GM15510 (cell line): ENCODE data around the gene LAMA1.

Experiments used
- POLR2A ChIP-seq: IDR thresholded peaks from 3 replicates; pipeline ENCODE4 v1.6.1; 2011; ENCODE audit warnings: borderline replicate concordance; ENCODE audit not compliant: insufficient read length; ENCODE audit errors: extremely low read depth

LAMA1 gene

GRCh38 chr18:6994771-6995430 is 122.7 kb downstream of the LAMA1 start:
- no peak for TF ChIP-seq POLR2A

DNA sequence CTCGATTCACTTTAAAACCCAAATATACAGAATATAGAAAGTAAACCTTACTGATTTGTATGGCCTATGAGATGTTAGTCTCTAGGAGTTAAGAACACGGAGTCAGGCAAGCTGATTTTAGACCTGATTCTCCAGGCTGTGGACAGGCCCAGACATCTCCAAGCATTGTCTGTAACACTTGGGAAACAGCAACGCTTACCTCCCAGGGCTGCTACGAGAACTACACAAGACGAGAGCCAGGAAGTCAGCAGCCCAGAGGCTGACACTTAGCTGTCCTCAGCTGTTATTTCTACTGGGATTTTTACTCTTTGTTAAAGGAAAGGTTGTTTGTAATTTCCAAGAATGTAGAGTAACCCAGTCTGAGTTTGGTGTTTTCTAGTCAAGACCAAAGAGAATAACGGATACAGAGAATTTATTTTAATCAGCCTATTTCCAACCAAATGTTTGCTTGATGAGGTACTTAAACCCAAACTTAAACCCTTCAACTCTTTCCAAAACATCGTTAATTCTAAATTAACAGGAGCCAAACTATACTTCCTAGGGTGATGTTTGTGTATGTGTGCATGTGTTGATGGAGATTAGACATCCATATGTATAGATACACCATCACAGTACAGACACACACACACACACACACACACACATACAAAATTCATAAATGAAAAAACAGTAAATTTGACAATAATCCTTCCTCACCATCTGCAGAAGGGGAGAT is 123.4 kb downstream of the LAMA1 start:
- TF ChIP-seq POLR2A = no peak

- no peak for TF ChIP-seq POLR2A
These were observed 124.8 kb downstream of the LAMA1 start for GRCh38 chr18:6992761-6993160.

DNA sequence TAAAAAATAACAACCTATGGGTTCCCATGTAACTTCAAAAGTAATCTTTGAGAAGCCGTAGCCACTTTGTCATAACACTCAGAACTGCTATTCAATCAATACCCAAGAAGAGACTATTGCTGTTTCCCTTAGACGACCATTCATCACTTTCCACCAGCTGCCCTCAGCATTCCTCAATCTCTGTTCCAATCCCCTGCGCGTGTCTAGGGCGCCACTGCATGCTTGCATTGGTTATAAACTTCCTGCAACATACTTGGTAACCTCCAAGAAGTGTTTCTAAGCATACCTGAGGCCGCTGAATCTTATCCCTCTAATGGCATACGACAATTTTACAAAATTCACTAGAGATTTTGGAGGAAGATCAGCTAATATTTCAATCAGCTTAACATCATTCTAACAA is 134.2 kb downstream of the LAMA1 start:
- no peak for TF ChIP-seq POLR2A

- no peak for TF ChIP-seq POLR2A
These were observed 135.2 kb downstream of the LAMA1 start for GRCh38 chr18:6982398-6982797.

DNA sequence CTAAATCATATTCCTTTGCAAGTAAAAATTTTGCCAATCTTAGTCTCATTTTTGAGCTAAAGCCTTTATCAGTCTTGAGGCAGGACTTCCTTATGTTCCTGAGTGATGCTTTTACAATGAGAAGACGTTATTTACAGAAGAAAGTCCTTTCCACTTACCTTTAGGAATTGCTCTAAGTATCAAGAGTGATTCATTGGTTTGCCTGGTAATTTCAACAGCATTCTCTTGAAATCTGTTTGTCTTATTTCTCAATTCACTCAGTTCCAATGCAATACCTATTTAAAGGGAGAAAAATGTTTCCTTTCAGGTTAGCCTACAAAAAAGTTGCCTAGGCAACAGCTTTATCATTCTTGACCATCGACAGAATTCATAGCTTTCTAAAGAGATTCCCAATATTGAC is 137.2 kb downstream of the LAMA1 start:
- no peak for TF ChIP-seq POLR2A

DNA sequence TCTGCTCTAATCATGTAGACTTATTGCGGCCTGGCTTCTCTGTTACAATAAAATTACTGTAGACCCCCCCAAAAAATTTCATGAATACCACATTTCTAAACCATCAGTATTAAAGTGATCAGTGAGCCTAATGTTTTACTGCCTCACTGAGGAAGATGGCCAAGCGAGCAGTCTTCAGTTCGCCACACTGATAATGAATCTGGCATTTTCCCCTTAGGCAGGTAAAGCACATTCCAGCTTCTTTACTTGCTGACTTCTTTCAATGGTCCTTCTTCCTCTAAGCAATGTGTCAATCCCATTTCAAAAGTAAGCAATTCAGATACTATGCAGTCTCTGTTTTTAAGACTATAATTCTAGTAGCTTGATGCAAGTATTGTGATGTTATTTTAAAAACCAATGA is 137.6 kb downstream of the LAMA1 start:
- no peak for TF ChIP-seq POLR2A

DNA sequence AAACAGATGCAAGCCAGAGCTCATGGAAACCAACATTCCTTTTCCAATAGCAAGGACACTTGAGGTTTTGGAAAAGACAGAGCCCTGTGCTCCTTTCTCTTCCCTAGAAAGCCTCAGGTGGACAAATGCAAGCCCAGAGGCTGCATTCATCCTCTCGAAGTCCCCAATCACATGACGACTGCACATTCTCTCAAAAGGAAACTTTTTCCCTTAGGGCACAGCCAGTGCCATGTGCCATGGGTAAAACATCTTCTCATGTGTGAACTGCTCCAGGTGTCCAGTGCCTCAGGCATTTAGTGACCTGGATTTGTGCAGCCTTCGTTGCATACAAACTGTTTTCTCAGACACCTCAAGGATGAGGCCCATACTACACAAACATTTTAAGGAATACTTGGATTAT is 140.7 kb downstream of the LAMA1 start:
- no peak for TF ChIP-seq POLR2A

DNA sequence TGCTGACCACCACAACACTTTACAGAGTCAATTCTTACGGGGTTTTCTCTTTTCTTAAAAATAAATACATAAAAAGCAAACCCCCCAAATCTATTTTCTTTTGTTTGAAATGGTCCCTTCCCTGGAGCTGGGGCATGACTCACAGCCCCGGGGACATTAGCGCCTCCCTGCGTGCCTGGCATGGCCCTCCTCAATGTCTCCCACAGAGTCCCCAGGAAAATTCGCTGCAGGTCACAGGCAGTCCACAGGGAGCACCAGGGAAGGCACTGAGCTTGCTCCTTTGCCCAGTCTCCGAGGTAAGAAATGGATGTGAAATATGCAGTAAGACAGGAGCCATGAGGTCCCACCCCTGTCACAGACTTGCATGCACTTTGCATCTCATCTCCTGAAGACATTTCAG is 142.5 kb downstream of the LAMA1 start:
- no peak for TF ChIP-seq POLR2A

DNA sequence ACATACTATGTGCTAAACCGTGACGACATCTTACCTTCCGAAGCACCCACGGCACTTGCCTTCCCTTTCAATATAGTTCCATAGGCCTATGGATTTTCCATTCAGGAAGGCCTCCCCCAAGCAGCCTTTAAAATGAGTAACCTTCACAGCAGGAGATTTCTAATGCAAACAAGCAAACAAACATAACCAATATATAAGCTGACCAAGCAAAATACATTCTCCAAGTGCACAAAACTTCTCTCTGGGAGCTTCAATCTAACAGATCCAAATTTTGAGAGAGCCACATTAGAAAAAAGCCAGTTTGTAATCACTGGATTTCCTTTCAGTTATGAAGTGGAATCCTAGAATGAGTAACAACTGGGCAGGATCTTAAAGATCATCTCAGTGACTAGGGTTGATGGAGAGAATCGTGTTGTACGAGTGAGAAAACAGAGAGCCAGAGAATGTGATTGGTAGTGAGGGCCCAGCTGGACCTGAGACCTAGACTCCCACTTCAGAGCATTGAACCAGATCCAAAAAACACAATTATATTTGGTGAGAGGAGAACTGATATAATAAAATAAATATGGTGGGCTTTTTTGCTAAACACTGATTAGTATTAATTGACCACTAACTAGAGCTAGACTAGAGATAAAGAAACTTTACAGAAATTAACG is 145.6 kb downstream of the LAMA1 start:
- TF ChIP-seq POLR2A = no peak

GRCh38 chr18:6963452-6964097 is 154.0 kb downstream of the LAMA1 start:
- no peak for TF ChIP-seq POLR2A

DNA sequence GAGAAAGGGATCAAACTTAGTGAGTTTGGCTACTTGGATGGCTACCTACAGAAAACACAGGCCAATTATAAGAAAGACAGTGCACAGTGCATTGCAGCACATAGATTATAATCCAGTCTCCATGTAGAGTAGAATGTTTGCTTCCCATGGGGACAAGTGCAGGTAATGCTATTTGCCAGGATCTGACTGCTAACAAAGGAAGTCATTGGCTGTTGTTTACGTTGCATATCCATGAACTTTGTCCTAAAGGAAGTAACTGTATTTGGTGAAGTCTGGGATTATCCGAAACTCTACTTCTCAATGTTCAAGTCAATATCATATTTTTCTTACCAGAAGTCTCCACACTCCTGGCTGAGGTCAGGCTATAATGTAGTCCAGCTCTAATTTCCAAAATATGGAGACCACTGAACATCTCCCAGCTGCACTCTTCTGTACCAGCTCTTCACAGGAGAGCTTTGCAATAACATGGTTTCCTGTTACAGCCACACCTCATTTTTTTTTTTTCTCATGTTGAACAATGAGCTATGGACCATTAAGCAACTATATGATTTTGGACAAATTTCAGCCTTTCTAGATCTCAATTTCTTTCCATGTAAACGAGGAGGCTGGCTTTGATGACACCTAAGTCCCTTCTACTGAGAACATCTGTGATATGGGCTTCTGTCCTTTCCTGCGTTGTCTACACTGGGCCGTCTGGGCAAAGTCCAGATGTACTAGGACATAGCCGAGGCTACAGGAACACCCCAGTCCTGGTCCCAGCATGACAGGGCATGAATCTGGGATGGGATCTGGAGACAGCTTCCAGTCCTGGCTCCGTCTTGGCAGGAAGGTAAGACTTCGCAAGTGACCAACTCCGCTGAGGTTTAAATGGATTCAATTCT is 154.8 kb downstream of the LAMA1 start:
- TF ChIP-seq POLR2A = no peak

GRCh38 chr18:6961331-6961730 is 156.3 kb downstream of the LAMA1 start:
- no peak for TF ChIP-seq POLR2A

- TF ChIP-seq POLR2A = no peak
These were observed 156.9 kb downstream of the LAMA1 start for GRCh38 chr18:6960656-6961055.

DNA sequence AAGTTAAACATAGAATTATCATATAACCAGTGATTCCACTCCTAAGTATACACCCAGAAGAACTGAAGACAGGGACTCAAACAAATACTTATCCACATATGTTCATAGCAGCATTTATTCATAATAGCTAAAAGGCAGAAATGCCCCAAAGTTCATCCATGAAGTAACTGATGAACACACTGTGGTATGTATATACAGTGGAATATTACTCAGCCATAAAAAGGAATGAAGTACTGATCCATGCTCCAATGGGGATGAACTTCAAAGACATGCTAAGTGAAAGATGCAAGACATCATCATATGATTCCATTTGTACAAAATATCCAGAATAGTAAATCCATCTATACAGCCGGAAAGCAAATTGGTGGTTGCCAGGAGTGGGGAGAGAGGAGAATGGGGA is 157.5 kb downstream of the LAMA1 start:
- no peak for TF ChIP-seq POLR2A

DNA sequence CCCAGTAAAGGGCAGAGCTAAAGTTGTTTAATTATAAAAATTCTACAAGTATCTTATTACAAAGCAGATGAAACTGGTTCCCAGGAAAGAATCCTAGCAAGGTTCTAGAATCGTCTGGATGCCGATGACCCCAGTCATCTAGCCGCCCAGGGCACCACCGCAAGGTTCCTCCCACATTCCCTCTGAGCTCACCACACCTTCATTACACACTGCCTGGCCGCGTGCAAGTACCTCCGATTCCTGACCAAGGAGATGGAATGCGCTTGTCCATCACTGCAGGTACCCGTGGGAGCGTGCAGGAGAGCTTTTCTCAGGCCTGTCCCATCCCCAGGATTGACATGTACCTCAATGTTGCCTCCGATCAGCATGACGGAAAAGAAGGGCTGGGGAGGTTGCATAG is 158.5 kb downstream of the LAMA1 start:
- no peak for TF ChIP-seq POLR2A

GRCh38 chr18:6956999-6957398 is 160.6 kb downstream of the LAMA1 start:
- TF ChIP-seq POLR2A = no peak
